ENCODE measurements around the gene SCYGR4.

The SCYGR4 gene

DNA sequence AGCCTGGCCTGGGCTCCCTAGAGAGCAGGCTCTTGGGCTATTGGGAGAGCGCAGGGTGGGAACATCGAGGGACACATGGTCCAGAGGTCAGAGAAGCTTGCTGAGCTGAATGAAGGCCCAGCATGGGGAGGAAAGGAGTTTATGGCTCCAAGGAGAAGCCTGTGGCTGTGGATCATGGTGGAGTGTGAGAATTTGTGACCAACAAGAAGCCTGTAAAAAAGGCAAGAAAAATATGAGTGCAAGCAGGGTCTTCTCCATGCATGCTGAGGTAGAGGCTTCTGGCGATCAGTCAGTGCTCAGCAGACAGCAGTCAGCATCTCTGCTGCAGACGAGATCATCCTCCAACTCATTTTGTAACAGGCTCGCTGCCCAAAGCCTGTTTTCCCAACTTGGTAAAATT is 1.4 kb upstream of the SCYGR4 start:
- Histone ChIP-seq H3K79me2 (ENCODE audit: control insufficient read depth, low read length) (no peaks in the 10 kb centered on the region), H3K36me3 (ENCODE audit: control insufficient read depth, low read length) (no peaks in the 10 kb centered on the region), H3K9me2 (replicated peaks; ENCODE audit: control insufficient read depth, low read length) (no peaks in the 10 kb centered on the region), H4K20me1 (ENCODE audit: control insufficient read depth, insufficient read depth, low read depth, low read length) (no peaks in the 10 kb centered on the region), H3K27ac (ENCODE audit: low read depth, low read length) (no peak overlapping the region), H3K4me2 (ENCODE audit: low read length) (no peak overlapping the region), H3F3A (ENCODE audit: control insufficient read depth, insufficient read depth) (no peaks in the 10 kb centered on the region), H3K4me3 (ENCODE audit: low read length) (no peak overlapping the region), H3K9me3 (ENCODE audit: control insufficient read depth, insufficient read depth, low read length) (no peaks in the 10 kb centered on the region), H3K27me3 (ENCODE audit: control insufficient read depth, low read length) (no peaks in the 10 kb centered on the region), H3K4me1 (ENCODE audit: control insufficient read depth, low read length) (no peaks in the 10 kb centered on the region)
- TF ChIP-seq, protein P1, sequence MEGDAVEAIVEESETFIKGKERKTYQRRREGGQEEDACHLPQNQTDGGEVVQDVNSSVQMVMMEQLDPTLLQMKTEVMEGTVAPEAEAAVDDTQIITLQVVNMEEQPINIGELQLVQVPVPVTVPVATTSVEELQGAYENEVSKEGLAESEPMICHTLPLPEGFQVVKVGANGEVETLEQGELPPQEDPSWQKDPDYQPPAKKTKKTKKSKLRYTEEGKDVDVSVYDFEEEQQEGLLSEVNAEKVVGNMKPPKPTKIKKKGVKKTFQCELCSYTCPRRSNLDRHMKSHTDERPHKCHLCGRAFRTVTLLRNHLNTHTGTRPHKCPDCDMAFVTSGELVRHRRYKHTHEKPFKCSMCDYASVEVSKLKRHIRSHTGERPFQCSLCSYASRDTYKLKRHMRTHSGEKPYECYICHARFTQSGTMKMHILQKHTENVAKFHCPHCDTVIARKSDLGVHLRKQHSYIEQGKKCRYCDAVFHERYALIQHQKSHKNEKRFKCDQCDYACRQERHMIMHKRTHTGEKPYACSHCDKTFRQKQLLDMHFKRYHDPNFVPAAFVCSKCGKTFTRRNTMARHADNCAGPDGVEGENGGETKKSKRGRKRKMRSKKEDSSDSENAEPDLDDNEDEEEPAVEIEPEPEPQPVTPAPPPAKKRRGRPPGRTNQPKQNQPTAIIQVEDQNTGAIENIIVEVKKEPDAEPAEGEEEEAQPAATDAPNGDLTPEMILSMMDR (IDR thresholded peaks at IDR 0.05; ENCODE audit: low read depth, low read length, poor library complexity, severe bottlenecking) = no peak
- no peak for TF ChIP-seq EZH2phosphoT487 (IDR thresholded peaks at IDR 0.05; ENCODE audit: borderline replicate concordance, low read length)

DNA sequence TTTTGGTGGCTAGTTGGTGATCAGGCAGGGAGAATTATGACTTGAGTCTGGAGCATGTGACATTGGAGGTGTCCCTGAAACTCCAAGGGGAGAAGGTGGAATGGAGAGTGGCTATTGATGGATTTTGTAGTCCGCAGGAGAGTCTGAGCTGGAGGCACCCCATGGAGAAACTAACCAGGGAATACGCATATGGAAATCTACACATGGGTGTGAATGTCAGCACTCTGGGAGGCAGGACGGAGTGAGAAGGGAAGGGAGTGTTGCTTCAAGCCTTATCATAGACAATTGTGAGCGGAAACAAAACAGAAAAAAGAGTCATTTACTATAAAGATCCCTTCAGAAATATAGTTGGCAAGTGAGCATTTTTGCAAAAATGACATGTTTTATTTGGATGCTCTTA is 667 bp upstream of the SCYGR4 start:
- H3K27ac ChIP-seq (ENCODE audit: low read depth, low read length) = no peak overlapping the region
- no peaks in the 10 kb centered on the region for H3K27me3 ChIP-seq (ENCODE audit: control insufficient read depth, low read length)
- H3K36me3 ChIP-seq (ENCODE audit: control insufficient read depth, low read length) = no peaks in the 10 kb centered on the region
- no peaks in the 10 kb centered on the region for H3K9me2 ChIP-seq (replicated peaks; ENCODE audit: control insufficient read depth, low read length)
- TF ChIP-seq, protein P1 (IDR thresholded peaks at IDR 0.05; ENCODE audit: low read depth, low read length, poor library complexity, severe bottlenecking) = no peak
- TF ChIP-seq EZH2phosphoT487 (IDR thresholded peaks at IDR 0.05; ENCODE audit: borderline replicate concordance, low read length) = no peak
- no peak overlapping the region for H3K4me2 ChIP-seq (ENCODE audit: low read length)
- H4K20me1 ChIP-seq (ENCODE audit: control insufficient read depth, insufficient read depth, low read depth, low read length) = no peaks in the 10 kb centered on the region
- H3K4me1 ChIP-seq (ENCODE audit: control insufficient read depth, low read length) = no peaks in the 10 kb centered on the region
- H3K79me2 ChIP-seq (ENCODE audit: control insufficient read depth, low read length) = no peaks in the 10 kb centered on the region
- H3F3A ChIP-seq (ENCODE audit: control insufficient read depth, insufficient read depth) = no peaks in the 10 kb centered on the region
- no peaks in the 10 kb centered on the region for H3K9me3 ChIP-seq (ENCODE audit: control insufficient read depth, insufficient read depth, low read length)
- H3K4me3 ChIP-seq (ENCODE audit: low read length) = no peak overlapping the region

DNA sequence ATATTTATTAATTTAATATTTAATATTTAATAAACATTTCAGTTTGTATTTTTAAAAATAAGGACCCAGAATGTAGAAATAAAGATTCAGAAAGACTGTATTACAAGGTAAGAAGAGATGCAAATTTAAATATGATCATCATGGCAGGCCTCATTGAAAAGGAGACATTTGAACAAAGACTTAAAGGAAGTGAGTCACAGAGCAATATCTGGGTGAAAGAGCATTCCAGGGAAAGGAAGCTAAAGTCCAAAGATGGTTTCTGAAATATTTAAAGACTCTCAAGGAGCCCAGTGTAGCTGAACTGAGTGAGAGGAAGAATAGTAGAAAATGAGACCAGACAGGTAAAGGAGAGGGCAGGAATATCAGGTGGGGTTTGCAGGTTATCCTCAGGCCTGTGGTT is 5.9 kb downstream of the SCYGR4 start:
- Histone ChIP-seq H3K4me3 (ENCODE audit: low read length) (no peak overlapping the region), H3K27me3 (ENCODE audit: control insufficient read depth, low read length) (no peaks in the 10 kb centered on the region), H4K20me1 (ENCODE audit: control insufficient read depth, insufficient read depth, low read depth, low read length) (no peaks in the 10 kb centered on the region), H3K79me2 (ENCODE audit: control insufficient read depth, low read length) (no peaks in the 10 kb centered on the region), H3K4me2 (ENCODE audit: low read length) (no peak overlapping the region), H3F3A (ENCODE audit: control insufficient read depth, insufficient read depth) (no peaks in the 10 kb centered on the region), H3K9me3 (ENCODE audit: control insufficient read depth, insufficient read depth, low read length) (no peaks in the 10 kb centered on the region), H3K27ac (ENCODE audit: low read depth, low read length) (no peak overlapping the region), H3K4me1 (ENCODE audit: control insufficient read depth, low read length) (no peaks in the 10 kb centered on the region), H3K36me3 (ENCODE audit: control insufficient read depth, low read length) (no peaks in the 10 kb centered on the region), H3K9me2 (replicated peaks; ENCODE audit: control insufficient read depth, low read length) (no peaks in the 10 kb centered on the region)
- TF ChIP-seq, protein P1 (IDR thresholded peaks at IDR 0.05; ENCODE audit: low read depth, low read length, poor library complexity, severe bottlenecking) = no peak
- no peak for TF ChIP-seq EZH2phosphoT487 (IDR thresholded peaks at IDR 0.05; ENCODE audit: borderline replicate concordance, low read length)

DNA sequence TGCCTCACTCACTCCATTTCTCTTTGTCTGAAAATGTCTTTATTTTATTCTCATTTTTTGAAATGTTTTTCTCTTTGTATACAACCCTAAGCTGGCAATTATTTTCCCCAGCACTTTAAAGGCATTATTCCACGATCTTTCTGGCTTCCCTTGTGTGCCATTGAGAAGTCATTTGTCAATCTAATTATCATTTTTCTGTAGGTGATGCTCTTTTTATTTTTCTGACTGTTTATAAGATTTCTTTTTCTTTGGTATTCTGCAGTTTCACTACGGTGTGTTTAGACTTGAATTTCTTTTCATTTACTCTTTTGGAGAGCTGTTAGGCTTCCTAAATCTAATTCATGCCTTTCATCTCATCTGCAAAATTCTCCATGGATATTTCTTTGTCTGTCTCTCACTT is 8.1 kb downstream of the SCYGR4 start:
- Histone ChIP-seq H3K4me2 (ENCODE audit: low read length) (no peak overlapping the region), H3K79me2 (ENCODE audit: control insufficient read depth, low read length) (no peaks in the 10 kb centered on the region), H3K9me3 (ENCODE audit: control insufficient read depth, insufficient read depth, low read length) (no peaks in the 10 kb centered on the region), H3F3A (ENCODE audit: control insufficient read depth, insufficient read depth) (no peaks in the 10 kb centered on the region), H3K9me2 (replicated peaks; ENCODE audit: control insufficient read depth, low read length) (no peaks in the 10 kb centered on the region), H3K27ac (ENCODE audit: low read depth, low read length) (no peak overlapping the region), H3K27me3 (ENCODE audit: control insufficient read depth, low read length) (peaks cover 2% of the 10 kb centered on the region; the same call in 1 of the 2 replicates), H3K4me1 (ENCODE audit: control insufficient read depth, low read length) (no peaks in the 10 kb centered on the region), H3K4me3 (ENCODE audit: low read length) (no peak overlapping the region), H4K20me1 (ENCODE audit: control insufficient read depth, insufficient read depth, low read depth, low read length) (no peaks in the 10 kb centered on the region), H3K36me3 (ENCODE audit: control insufficient read depth, low read length) (no peaks in the 10 kb centered on the region)
- TF ChIP-seq, protein P1 (IDR thresholded peaks at IDR 0.05; ENCODE audit: low read depth, low read length, poor library complexity, severe bottlenecking) = no peak
- TF ChIP-seq EZH2phosphoT487 (IDR thresholded peaks at IDR 0.05; ENCODE audit: borderline replicate concordance, low read length) = no peak
